Body of pancreas (tissue), 4 donors: ENCODE measurements around the gene PLCH1. TPM values are rescaled to one million over a fixed set of nuclear protein-coding genes. Genes with fewer than 3 reads are reported as not detected.

Experiments
- ATAC-seq: fragments of 150-250 bp; one replicate; pipeline ENCODE4 v1.9.1; 2016
- DNase-seq, 4 donors: peaks; one replicate each; pipeline ENCODE4 v3.0.0-alpha.2; 2019
- H3K27ac ChIP-seq, 4 donors: fragments of 200-600 bp; sonication (generic); 1 replicate in 3 of 4; 2 replicates in 1 of 4; pipeline versions ENCODE4 v1.5.1 to v1.6.1; 2016 to 2019; ENCODE audit warnings: mild to moderate bottlenecking in 1 of 4, mixed read lengths in 1 of 4, moderate library complexity in 1 of 4
- H3K27me3 ChIP-seq, 2 donors: fragments of 200-600 bp; sonication (generic); one replicate each; pipeline ENCODE4 v1.6.0; 2016; ENCODE audit warnings: mild to moderate bottlenecking in 1 of 2
- H3K36me3 ChIP-seq, 2 donors: fragments of 200-600 bp; sonication (generic); replicated peaks in 1 of 2; 2 replicates each; pipeline ENCODE4 v1.5.1; 2016; ENCODE audit warnings: low read depth in 2 of 2; ENCODE audit not compliant: insufficient read depth in 1 of 2
- H3K4me1 ChIP-seq: fragments of 200-600 bp; sonication (generic); one replicate; pipeline ENCODE4 v1.6.0; 2016
- H3K4me3 ChIP-seq, 2 donors: fragments of 200-600 bp; sonication (generic); 1 replicate in 1 of 2; 2 replicates in 1 of 2; pipeline ENCODE4 v1.5.1; 2016 to 2019
- H3K9me3 ChIP-seq, 3 donors: fragments of 200-600 bp; sonication (generic); 1 replicate in 2 of 3; 2 replicates in 1 of 3; pipeline ENCODE4 v1.5.1; 2016
- POLR2A ChIP-seq, 3 donors: fragments of 450-650 bp; IDR thresholded peaks; one replicate each; pipeline ENCODE4 v1.6.1; 2016; ENCODE audit warnings: antibody characterized with exemption in 3 of 3, mild to moderate bottlenecking in 2 of 3
- WGBS, 2 donors: methylation state at CpG; one replicate each; pipeline ENCODE4 v1.1.5; 2017; 5-methylcytosine and 5-hydroxymethylcytosine counted together
- intact Hi-C: fragments of 100-400 bp; cut with DNase I; formaldehyde crosslinking; loops from one replicate; pipeline ENCODE4 v1.15.1; 2023
- total RNA-seq, 2 donors: library from RNA; depleted of rRNA; stranded (reverse); fragments of >200 nt; gene quantifications; one replicate each; pipeline ENCODE4 v1.1.0, GENCODE V29; 2016
- TF ChIP-seq, protein P1 (sequence below), 7 experiments: fragments of 450-650 bp in 4 of 7; fragments of 200-600 bp in 3 of 7; sonication (generic) in 3 of 7; IDR thresholded peaks; one replicate each; pipeline ENCODE4 v1.5.1; 2016 to 2019; ENCODE audit warnings: antibody characterized with exemption in 7 of 7

The PLCH1 gene
- total RNA-seq, 2 donors from 2014 or later = 3.0 to 5.2 TPM

DNA sequence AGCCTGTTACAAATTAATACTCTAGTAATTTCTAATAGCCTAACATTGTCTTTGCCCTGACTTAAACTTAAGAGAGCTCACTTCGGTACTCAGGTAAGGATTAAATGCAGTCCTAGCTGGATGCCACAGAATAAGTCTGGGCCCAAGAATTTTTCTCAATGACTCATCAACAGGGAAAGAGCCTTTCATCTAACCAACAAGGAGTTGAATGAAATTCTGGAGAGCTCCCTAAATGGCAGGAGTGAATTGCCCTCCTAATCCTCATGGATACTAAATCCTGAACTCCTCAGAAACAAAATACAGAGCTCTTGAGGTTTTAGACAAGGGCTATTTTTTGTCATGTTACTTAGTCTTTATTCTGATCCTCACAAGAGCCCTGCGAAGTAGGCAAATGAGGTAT lies 159.5 kb downstream of the PLCH1 start:
- H3K36me3 ChIP-seq = no peaks in the 10 kb centered on the region
- H3K4me3 ChIP-seq = no peak overlapping the region
- no peak for TF ChIP-seq POLR2A (IDR thresholded peaks at IDR 0.05)
- TF ChIP-seq, protein P1, sequence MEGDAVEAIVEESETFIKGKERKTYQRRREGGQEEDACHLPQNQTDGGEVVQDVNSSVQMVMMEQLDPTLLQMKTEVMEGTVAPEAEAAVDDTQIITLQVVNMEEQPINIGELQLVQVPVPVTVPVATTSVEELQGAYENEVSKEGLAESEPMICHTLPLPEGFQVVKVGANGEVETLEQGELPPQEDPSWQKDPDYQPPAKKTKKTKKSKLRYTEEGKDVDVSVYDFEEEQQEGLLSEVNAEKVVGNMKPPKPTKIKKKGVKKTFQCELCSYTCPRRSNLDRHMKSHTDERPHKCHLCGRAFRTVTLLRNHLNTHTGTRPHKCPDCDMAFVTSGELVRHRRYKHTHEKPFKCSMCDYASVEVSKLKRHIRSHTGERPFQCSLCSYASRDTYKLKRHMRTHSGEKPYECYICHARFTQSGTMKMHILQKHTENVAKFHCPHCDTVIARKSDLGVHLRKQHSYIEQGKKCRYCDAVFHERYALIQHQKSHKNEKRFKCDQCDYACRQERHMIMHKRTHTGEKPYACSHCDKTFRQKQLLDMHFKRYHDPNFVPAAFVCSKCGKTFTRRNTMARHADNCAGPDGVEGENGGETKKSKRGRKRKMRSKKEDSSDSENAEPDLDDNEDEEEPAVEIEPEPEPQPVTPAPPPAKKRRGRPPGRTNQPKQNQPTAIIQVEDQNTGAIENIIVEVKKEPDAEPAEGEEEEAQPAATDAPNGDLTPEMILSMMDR (IDR thresholded peaks at IDR 0.05) = no peak
- H3K27me3 ChIP-seq = no peaks in the 10 kb centered on the region
- no peak for ATAC-seq
- no peaks in the 10 kb centered on the region for H3K4me1 ChIP-seq
- intact Hi-C loops = no loop called here
- 93 to 96% methylated on average over 2 of the region's 2 CpGs for WGBS, 2 donors
- no peaks in the 10 kb centered on the region for H3K9me3 ChIP-seq
- H3K27ac ChIP-seq = no peak overlapping the region
- DNase-seq = no peak

DNA sequence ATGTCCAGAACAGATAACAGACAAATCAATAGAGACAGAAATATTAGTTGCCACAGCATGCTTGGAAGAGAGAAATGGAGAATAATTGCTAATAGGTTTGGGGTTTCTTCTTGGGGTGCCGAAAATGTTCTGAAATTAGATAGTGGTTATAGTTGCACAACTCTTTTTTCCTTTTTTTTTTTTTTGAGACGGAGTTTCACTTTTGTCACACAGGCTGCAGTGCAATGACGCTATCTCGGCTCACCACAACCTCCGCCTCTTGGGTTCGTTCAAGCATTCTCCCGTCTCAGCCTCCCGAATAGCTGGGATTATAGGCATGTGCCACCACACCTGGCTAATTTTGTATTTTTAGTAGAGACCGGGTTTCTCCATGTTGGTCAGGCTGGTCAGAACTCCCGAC lies 163.3 kb downstream of the PLCH1 start:
- Histone ChIP-seq H3K27me3 (no peaks in the 10 kb centered on the region), H3K36me3 (no peaks in the 10 kb centered on the region), H3K4me3 (no peak overlapping the region), H3K9me3 (no peaks in the 10 kb centered on the region), H3K27ac (no peak overlapping the region), H3K4me1 (no peaks in the 10 kb centered on the region)
- intact Hi-C loops = no loop called here
- ATAC-seq = no peak
- 80 to 87% methylated on average over 9 to 10 of the region's 10 CpGs for WGBS, 2 donors
- TF ChIP-seq, protein P1 (IDR thresholded peaks at IDR 0.05) = no peak
- TF ChIP-seq POLR2A (IDR thresholded peaks at IDR 0.05) = no peak
- no peak for DNase-seq

DNA sequence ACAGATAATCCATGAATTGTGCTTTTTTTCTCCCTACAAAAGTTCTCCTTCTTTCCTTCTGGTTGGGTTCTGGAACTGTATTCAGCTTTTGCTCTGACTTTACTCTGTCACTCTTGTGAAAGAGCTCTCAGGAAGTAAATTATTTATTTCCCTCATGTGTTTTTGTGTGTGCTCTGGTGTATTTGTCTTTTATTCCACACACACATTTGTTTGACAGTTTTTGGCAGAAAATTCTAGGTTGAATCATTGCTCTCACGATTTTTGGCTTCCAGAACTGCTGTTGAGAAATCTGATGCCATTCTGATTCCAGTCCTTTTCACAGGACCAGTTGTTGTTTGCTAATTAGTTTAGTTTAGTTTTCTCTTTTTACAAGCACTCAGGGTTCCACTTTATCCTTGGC lies 172.8 kb downstream of the PLCH1 start:
- DNase-seq (peak in 1 of 4 donors; percentile 13), ATAC-seq (peak; percentile 84)
- Histone ChIP-seq H3K27me3 (no peaks in the 10 kb centered on the region), H3K27ac (peak overlapping the region in 3 of 4 donors; percentile 35 to 61 (median 57)), H3K9me3 (no peaks in the 10 kb centered on the region), H3K36me3 (no peaks in the 10 kb centered on the region), H3K4me1 (peaks cover 7% of the 10 kb centered on the region), H3K4me3 (no peak overlapping the region)
- TF ChIP-seq, protein P1 (IDR thresholded peaks at IDR 0.05) = no peak
- no peak for TF ChIP-seq POLR2A (IDR thresholded peaks at IDR 0.05)
- WGBS, 2 donors = 7% methylated on average over 1 of the region's 1 CpG
- intact Hi-C loops = no loop called here

DNA sequence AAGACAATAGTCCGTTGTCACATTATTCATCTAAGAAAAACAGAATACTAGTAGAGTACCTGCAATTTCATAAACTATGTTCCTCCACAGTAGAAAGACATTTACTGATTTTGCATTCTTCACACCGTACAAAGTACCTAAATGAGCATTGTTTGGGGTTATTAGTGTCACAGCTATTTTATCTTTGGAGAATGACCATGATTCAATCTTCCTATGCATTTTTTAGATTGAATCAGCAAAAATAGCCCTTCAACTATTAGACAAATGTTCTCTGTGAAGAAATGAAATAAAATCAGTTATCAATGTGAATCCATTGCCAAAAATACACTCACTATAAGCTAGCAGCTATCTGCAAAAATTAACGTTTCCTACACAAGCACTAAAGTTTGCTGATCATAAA lies 176.6 kb downstream of the PLCH1 start:
- H3K36me3 ChIP-seq = no peaks in the 10 kb centered on the region
- no peaks in the 10 kb centered on the region for H3K27me3 ChIP-seq
- no peak overlapping the region for H3K27ac ChIP-seq
- no peak for DNase-seq
- WGBS, 2 donors = 75 to 78% methylated on average over 3 of the region's 3 CpGs
- H3K4me1 ChIP-seq = peaks cover 7% of the 10 kb centered on the region
- no peak overlapping the region for H3K4me3 ChIP-seq
- no peak for ATAC-seq
- TF ChIP-seq, protein P1 (IDR thresholded peaks at IDR 0.05) = no peak
- no peak for TF ChIP-seq POLR2A (IDR thresholded peaks at IDR 0.05)
- intact Hi-C loops = no loop called here
- H3K9me3 ChIP-seq = no peaks in the 10 kb centered on the region

DNA sequence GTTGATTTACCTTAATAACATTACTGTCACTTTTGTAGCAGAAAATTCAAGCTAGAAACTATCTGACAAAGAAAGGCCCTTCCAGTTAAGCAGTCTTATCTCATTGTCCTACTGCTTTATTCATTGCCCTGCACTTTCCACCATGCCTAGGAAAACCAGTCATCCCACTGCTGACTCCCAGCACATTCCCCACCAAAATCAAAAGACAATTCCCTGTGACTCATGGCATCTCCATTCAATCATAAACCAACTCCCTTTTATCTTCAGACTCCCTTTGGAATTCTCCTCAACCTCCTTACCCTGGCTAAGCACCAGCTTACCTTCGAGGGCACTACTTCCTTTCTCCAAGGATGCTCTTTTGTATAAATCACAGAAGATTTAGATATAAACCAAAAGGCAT lies 184.3 kb downstream of the PLCH1 start:
- H3K36me3 ChIP-seq = no peaks in the 10 kb centered on the region
- no peaks in the 10 kb centered on the region for H3K27me3 ChIP-seq
- H3K4me3 ChIP-seq = no peak overlapping the region
- no peak for DNase-seq
- no peak overlapping the region for H3K27ac ChIP-seq
- H3K4me1 ChIP-seq = peaks cover 8% of the 10 kb centered on the region
- no peaks in the 10 kb centered on the region for H3K9me3 ChIP-seq
- intact Hi-C loops = no loop called here
- WGBS, 2 donors = 63 to 70% methylated on average over 1 of the region's 1 CpG
- ATAC-seq = no peak
- TF ChIP-seq, protein P1 (IDR thresholded peaks at IDR 0.05) = no peak
- TF ChIP-seq POLR2A (IDR thresholded peaks at IDR 0.05) = no peak
